ENCODE results near the gene ZNF718.
"Not testable (repeated sequence)": the region's sequence is repeated elsewhere in the genome, so short reads cannot be mapped to it uniquely, and the experiment has no call there.

ZNF718 gene

GRCh38 chr4:139691-140090 lies 15.4 kb downstream of the ZNF718 start:
- H3K36me3 ChIP-seq: peaks cover 64% of the 10 kb centered on the region
- no peak for DNase-seq
- no peaks in the 10 kb centered on the region for H3K4me1 ChIP-seq
- H3K27me3 ChIP-seq: no peaks in the 10 kb centered on the region
- no peak overlapping the region for H3K4me3 ChIP-seq (ENCODE audit: low read depth, low read length)
- TF ChIP-seq, protein P1, sequence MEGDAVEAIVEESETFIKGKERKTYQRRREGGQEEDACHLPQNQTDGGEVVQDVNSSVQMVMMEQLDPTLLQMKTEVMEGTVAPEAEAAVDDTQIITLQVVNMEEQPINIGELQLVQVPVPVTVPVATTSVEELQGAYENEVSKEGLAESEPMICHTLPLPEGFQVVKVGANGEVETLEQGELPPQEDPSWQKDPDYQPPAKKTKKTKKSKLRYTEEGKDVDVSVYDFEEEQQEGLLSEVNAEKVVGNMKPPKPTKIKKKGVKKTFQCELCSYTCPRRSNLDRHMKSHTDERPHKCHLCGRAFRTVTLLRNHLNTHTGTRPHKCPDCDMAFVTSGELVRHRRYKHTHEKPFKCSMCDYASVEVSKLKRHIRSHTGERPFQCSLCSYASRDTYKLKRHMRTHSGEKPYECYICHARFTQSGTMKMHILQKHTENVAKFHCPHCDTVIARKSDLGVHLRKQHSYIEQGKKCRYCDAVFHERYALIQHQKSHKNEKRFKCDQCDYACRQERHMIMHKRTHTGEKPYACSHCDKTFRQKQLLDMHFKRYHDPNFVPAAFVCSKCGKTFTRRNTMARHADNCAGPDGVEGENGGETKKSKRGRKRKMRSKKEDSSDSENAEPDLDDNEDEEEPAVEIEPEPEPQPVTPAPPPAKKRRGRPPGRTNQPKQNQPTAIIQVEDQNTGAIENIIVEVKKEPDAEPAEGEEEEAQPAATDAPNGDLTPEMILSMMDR (IDR thresholded peaks at IDR 0.05; ENCODE audit: low read depth, low read length): no peak
- peaks cover 6% of the 10 kb centered on the region; the same call in 1 of the 2 replicates for H3K9me3 ChIP-seq

DNA sequence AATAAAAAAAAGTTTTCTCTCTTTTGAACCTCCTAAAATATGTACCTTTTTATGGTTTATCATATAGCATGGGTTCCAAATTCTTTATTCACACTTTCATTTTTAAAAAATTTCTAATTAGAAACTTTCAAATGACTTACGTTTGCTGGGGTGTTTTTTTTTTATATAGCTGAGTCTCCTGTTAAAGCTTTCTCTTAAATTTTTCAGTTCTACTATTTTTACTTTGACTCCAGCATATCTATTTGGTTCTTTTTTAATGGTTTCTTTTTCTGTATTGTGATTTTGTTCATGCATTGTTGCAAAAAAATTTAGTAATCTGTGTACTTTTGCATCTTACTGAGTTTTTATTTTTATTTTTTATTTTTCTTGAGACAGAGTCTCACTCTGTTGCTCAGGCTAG lies 22.3 kb downstream of the ZNF718 start:
- TF ChIP-seq, protein P1 (IDR thresholded peaks at IDR 0.05; ENCODE audit: low read depth, low read length): no peak
- no peaks in the 10 kb centered on the region for H3K27me3 ChIP-seq
- H3K36me3 ChIP-seq: peaks cover 12% of the 10 kb centered on the region
- DNase-seq: no peak
- H3K4me1 ChIP-seq: no peaks in the 10 kb centered on the region
- H3K4me3 ChIP-seq (ENCODE audit: low read depth, low read length): no peak overlapping the region
- peaks cover 11% of the 10 kb centered on the region for H3K9me3 ChIP-seq

- TF ChIP-seq, protein P1 (IDR thresholded peaks at IDR 0.05; ENCODE audit: low read depth, low read length): no peak
- H3K4me1 ChIP-seq: no peaks in the 10 kb centered on the region
- DNase-seq: no peak
- no peaks in the 10 kb centered on the region for H3K27me3 ChIP-seq
- H3K36me3 ChIP-seq: peaks cover 12% of the 10 kb centered on the region
- H3K4me3 ChIP-seq (ENCODE audit: low read depth, low read length): no peak overlapping the region
- H3K9me3 ChIP-seq: peaks cover 11% of the 10 kb centered on the region
Measured at GRCh38 chr4:147233-147632, 22.9 kb downstream of the ZNF718 start.

DNA sequence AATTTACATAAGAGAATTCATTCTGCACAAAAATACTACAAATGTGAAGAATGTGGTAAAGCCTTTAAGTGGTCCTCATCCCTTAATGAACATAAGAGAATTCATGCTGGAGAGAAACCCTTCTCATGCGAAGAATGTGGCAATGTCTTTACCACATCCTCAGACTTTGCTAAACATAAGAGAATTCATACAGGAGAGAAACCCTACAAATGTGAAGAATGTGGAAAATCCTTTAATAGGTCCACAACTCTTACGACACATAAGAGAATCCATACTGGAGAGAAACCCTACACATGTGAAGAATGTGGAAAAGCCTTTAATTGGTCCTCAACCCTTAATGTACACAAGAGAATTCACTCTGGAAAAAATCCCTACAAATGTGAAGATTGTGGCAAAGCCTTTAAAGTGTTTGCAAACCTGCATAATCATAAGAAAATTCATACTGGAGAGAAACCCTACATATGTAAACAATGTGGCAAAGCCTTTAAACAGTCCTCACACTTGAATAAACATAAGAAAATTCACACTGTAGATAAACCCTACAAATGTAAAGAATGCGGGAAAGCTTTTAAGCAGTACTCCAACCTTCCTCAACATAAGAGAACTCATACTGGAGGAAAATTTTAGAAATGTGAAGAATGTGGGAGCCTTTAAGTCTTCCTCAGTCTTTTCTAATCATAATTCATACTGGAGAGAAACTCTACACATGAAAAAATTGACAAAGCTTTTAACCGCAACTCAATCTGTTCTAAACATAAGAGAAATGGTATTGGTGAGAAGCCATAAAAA lies 37.4 kb downstream of the ZNF718 start:
- Histone ChIP-seq H3K36me3 (no peaks in the 10 kb centered on the region), H3K4me1 (no peaks in the 10 kb centered on the region), H3K9me3 (peaks cover 13% of the 10 kb centered on the region), H3K27me3 (no peaks in the 10 kb centered on the region), H3K4me3 (ENCODE audit: low read depth, low read length) (no peak overlapping the region)
- DNase-seq: no peak
- TF ChIP-seq, protein P1 (IDR thresholded peaks at IDR 0.05; ENCODE audit: low read depth, low read length): no peak

DNA sequence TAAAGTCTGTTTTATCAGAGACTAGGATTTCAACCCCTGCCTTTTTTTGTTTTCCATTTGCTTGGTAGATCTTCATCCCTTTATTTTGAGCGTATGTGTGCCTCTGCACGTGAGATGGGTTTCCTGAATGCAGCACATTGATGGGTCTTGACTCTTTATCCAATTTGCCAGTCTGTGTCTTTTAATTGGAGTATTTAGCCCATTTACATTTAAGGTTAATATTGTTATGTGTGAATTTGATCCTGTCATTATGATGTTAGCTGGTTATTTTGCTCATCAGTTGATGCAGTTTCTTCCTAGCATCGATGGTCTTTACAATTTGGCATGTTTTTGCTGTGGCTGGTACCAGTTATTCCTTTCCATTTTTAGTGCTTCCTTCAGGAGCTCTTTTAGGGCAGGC lies 45.3 kb downstream of the ZNF718 start:
- H3K9me3 ChIP-seq; DNase-seq; H3K4me1 ChIP-seq; H3K4me3 ChIP-seq (ENCODE audit: low read depth, low read length); H3K27me3 ChIP-seq; H3K36me3 ChIP-seq: not testable (repeated sequence)

DNA sequence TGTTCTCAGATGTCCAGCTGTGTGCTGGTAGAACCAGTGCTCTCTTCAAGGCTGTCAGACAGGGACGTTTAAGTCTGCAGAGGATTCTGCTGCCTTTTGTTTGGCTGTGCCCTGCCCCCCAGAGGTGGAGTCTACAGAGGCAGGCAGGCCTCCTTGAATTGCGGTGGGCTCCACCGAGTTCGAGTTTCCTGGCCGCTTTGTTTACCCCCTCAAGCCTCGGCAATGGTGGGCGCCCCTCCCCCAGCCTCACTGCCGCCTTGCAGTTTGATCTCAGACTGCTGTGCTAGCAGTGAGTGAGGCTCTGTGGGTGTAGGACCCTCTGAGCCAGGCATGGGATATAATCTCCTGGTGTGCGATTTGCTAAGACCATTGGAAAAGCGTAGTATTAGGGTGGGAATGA lies 47.0 kb downstream of the ZNF718 start:
- not testable (repeated sequence) for H3K4me1 ChIP-seq; H3K9me3 ChIP-seq; H3K36me3 ChIP-seq; H3K27me3 ChIP-seq; H3K4me3 ChIP-seq (ENCODE audit: low read depth, low read length); DNase-seq

DNA sequence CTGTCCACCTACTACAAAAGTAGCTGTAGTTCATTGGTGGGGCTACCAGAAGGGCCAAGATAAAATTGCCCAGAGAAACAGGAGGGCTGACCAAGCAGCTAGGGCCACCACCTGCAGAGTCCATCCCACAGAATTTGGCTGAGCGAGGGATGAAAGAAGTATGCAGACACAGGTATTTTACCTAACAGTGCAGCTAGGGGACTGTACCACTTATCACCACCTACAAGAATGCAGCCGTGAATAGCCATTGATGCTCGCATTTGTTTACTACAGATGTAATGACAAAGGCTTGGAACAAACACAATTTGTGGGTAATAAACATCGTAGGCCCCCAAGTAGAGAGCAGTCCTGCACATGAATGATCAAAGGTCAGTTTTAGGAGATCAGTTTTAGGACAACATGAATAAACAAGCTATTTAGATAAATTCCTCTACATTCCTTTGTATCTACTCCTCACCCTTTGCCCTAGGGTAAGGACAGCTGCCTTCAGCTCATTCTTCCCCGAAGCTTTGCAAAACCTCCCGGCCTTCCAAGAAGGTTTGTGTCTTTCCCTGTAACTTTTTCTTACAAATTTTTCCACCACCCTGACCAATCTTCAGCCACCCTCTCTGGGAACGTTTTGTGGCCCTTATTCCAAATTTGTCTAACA lies 49.5 kb downstream of the ZNF718 start:
- peaks cover 2% of the 10 kb centered on the region for H3K9me3 ChIP-seq
- H3K27me3 ChIP-seq: no peaks in the 10 kb centered on the region
- no peak overlapping the region for H3K4me3 ChIP-seq (ENCODE audit: low read depth, low read length)
- TF ChIP-seq, protein P1 (IDR thresholded peaks at IDR 0.05; ENCODE audit: low read depth, low read length): no peak
- H3K36me3 ChIP-seq: no peaks in the 10 kb centered on the region
- no peak for DNase-seq
- H3K4me1 ChIP-seq: no peaks in the 10 kb centered on the region

Data from BE2C (cell line).